GM21367 (cell line): ENCODE measurements around the gene NGEF.
"Not testable (repeated sequence)": the region's sequence is repeated elsewhere in the genome, so short reads cannot be mapped to it uniquely, and the experiment has no call there.

ENCODE experiments used
- ATAC-seq: cut with Tn5 transposase; IDR thresholded peaks from one replicate; pipeline ENCODE4 v1.9.1; 2021; ENCODE audit not compliant: unreplicated experiment

NGEF gene, protein sequence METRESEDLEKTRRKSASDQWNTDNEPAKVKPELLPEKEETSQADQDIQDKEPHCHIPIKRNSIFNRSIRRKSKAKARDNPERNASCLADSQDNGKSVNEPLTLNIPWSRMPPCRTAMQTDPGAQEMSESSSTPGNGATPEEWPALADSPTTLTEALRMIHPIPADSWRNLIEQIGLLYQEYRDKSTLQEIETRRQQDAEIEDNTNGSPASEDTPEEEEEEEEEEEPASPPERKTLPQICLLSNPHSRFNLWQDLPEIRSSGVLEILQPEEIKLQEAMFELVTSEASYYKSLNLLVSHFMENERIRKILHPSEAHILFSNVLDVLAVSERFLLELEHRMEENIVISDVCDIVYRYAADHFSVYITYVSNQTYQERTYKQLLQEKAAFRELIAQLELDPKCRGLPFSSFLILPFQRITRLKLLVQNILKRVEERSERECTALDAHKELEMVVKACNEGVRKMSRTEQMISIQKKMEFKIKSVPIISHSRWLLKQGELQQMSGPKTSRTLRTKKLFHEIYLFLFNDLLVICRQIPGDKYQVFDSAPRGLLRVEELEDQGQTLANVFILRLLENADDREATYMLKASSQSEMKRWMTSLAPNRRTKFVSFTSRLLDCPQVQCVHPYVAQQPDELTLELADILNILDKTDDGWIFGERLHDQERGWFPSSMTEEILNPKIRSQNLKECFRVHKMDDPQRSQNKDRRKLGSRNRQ

DNA sequence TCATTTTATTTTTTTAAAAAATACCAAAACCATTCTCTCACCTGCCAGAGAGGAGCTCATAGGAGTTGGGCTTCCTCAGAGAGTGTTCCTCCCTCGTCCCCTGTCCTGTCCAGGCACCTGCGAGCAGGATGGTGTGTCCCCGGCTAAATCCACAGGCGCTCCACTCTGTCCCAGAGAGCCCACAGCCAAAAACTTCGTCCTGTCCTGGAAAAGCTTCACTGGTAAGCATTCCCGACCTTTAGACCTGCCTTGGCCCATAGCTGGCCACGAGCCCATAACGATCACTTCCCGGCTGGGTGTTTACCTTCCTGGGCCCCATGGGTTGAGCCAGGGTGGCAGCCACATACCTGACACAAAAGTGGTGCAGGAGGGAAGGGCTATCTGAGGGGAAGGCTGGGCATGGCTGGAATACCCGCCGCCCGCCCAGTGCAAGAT is at the start of gene NGEF:
Gene NGEF (minus strand): TSS at position 230 of the 435 bp plus-strand sequence. CDS start 38,366 bp downstream, outside the sequence.
- no peak for ATAC-seq

DNA sequence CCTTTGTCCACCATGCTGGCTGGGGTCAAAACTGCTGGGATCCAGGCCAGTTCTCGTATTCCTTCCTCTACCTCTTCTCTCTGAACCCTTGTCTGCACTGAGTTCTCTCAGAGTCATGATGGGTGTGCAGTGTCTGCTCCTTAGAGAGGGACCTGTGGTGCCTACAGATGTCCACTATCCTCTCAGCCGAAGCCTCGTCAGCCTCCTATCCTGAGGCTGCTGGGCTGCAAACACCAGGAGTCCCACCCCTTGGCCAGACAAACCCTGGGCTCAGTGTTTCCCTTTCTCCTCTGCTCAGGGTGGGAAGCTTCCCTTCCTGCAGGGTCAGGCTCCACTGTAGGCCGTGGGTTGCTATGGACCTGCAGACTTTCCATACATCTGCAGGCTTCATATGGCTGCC is 49.4 kb upstream of the NGEF start:
- ATAC-seq, result no peak

DNA sequence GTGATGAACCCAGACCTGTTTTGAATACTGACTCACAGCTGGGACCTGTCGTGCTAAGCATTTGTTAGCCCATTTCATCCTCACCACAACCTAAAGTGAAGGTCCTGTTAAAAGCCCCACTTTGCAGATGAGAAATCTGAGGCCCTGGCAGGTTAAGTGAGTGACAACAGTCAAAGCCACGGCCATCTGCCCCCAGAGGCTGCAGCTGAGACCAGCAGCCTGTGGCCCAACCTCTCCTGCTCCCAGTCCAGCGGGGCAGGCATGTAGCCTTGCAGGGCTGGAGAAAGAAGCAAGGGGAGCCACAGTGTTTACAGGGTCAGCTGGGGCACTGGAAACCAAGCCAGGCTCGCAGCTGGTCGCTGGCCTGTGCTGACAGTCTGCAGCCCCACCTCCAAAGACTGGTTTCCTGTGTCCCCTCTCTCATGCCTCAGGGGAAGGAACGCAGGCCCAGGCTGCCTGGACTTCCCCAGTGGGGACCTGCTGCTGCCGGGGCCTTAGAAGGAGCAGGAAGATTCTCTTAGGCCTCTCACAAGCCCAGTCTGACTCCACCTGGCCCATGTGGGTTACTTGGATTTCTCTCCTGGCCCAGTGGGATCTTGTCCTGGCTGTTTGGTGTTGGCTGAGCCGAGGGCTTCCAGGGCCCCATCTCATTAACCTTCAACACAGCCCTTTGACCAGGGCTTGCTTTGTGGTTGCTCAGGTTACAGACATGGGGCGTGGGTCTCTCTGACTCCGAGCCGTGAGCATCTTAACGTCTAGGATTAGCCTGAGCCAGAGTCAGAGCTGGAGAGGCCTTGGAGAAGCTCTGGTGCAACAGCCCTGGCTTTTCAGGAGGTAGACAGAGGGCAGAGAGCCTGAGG is 48.8 kb upstream of the NGEF start:
- no peak for ATAC-seq

DNA sequence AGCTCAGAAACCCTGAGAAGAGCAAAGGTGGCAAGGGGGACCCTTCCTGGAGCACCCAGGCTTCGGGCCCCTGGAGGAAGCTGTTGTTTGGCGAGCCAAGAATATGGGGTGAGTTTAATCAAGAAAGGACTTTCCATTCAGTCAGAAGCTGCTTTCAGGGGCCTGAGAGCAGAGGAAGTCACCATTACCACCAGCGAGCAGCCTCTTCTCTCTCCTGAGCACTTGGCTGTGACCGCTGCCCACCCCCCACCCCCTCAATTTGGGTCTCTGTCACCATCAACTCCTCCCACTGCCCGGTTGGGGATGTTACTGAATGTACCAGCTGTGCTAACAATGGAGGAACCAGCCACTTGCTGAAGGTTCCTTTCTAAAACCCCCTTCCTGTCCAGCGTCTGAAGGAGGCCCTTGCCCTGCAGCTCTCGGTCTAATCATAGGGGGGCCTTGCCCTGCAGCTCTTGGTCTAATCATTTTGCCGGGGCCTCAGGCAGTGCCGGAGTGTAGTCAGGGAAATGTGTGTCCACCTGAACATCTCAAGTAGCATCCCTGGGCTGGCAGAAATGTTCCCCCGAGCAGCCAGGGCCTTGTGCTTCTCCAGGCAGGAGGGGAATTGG is 48.0 kb upstream of the NGEF start:
- no peak for ATAC-seq

DNA sequence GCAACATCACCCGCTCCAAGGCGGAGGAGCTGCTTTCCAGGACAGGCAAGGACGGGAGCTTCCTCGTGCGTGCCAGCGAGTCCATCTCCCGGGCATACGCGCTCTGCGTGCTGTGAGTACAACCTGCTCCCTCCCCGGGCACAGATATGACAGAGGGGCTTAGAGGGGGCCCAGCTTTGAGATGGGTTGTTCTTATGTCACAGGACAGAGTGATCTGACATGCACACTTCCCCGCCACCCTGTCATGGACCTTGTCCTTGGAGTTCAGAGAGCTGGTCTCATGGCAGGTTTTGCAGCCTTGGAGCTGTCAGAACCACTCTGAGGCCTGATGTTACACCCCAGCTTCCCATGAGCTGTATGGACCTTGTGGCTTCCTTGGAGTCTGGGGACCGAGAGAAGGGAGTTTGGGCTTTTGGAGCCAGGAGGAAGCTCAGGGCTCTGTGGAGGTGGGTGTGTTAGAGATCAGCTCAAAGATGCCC is 47.5 kb upstream of the NGEF start:
- no peak for ATAC-seq

DNA sequence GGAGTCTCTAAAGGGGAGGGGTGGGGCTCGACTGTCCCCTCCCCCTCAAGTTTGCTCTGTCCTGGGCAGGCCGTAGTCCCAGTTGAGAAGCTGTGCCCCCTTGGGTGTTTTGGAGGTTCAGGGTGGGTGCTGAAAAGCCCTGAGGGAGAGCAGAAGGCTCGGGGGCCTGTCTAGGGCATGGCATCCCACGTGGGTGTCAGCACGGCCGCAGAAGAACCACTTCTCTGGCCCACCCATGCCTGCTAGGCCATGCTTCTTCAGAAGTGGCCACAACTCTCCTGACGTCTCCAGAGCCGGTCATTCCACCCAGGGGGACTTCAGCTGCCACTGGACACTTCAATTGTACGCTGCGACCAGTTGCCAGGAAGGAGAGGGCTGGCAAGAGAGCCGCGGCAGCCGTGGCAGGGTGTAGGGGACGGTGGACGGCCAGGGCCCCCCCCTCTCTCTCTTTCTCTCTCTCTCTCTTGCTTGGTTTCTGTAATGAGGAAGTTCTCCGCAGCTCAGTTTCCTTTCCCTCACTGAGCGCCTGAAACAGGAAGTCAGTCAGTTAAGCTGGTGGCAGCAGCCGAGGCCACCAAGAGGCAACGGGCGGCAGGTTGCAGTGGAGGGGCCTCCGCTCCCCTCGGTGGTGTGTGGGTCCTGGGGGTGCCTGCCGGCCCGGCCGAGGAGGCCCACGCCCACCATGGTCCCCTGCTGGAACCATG is 46.9 kb upstream of the NGEF start, which contains the start of gene INPP5D:
Gene INPP5D (plus strand): TSS at position 546 of the 704 bp plus-strand sequence. CDS start 137 bp downstream, at position 683.
- peak; percentile 34 for ATAC-seq

DNA sequence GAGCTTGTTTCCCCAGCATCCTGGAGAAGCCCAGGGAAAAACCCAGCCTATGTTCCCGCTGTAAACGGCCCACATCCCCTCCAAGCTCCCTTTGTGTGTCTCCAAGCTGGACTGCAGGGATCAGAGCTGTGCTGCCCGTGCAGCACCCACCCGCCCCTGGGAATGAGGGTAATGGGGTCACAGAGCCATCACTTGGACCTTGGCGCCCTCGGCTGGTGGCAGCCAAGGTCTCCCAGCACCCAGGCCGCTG is 46.4 kb upstream of the NGEF start:
- no peak for ATAC-seq

DNA sequence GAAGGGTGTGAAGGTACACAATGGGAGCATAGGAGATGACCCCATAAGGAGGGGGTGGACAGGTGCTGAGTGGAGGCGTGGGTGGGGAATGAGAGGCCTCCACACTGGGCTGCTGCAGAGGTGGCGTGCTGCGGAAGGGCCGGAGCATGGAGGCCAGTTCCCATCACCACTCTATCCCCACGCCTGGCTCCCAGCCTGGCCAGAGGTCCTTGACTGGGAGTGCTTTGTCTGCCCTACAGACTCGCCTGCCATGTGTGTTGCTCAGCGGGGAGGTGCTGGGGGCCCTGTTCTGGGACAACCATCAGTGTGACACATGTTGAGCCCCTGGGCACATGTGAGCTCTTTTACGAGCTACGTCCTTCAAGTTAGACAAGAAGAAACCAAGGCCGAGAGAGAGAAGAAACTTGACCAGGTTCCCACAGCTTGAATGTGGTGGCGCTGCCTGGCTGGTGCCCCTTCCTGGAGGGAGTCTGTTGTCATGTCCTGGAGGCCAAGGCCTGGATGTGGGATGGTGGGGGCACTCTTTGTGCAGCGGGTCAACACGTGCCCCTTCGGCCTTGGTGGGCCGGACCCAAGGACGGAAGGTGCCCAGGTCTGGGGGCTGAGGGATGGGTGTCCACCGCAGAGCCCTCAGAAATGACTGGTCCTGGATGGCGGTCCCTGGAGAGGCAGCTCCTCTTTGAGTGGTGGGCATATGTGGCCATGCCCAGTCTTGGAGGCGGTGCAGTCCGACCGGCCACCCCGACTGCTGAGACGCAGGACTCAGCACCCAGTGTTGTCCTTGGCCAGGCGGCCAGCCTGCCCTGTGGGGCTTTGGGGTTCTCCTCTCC is 45.9 kb upstream of the NGEF start:
- ATAC-seq, result no peak

DNA sequence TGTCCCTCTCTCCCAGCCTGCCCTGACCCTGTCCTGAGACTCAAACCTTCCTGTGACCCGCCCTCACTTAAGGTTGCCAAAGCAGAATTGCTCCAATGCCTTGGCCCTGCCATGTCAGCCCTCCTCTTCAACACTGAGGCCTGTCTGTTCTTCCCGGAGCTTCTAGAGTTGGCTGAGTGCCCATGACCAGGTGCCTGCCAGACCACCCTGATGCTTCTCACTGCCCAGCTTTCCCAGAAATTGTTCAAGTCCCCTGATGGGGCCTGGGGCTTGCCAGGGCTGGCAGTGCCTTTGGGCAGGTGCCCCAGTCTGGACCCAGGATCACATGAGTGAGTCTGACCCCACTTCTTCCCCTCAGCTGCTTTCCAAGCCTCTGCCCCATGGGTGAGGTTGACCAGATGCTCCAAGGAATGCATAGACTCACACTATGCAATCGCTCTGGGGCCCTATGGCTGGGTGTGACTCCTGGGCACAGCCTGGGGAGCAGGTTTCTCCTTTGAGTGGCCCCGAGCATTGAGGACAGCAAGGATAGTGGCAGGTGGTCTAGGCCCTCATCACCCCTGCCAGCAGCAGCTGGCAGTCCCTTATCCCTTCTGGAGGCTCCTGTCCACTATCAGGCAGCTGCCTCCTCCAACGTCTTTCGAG is 44.0 kb upstream of the NGEF start:
- no peak for ATAC-seq

DNA sequence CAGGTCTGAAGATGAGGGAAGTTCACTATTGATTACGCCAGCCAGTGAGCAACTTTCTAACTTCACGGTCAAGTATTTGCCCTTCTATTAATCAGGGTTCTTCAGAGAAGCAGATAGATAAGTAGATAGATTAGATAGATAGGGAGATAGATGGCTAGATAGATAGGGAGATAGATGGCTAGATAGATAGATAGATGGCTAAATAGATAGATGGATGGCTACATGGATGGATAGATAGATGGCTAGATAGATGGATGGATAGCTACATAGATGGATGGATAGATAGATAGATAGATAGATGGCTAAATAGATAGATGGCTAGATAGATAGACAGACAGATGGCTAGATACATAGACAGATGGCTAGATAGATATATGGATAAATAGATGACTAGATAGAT is 42.3 kb upstream of the NGEF start:
- no peak for ATAC-seq

DNA sequence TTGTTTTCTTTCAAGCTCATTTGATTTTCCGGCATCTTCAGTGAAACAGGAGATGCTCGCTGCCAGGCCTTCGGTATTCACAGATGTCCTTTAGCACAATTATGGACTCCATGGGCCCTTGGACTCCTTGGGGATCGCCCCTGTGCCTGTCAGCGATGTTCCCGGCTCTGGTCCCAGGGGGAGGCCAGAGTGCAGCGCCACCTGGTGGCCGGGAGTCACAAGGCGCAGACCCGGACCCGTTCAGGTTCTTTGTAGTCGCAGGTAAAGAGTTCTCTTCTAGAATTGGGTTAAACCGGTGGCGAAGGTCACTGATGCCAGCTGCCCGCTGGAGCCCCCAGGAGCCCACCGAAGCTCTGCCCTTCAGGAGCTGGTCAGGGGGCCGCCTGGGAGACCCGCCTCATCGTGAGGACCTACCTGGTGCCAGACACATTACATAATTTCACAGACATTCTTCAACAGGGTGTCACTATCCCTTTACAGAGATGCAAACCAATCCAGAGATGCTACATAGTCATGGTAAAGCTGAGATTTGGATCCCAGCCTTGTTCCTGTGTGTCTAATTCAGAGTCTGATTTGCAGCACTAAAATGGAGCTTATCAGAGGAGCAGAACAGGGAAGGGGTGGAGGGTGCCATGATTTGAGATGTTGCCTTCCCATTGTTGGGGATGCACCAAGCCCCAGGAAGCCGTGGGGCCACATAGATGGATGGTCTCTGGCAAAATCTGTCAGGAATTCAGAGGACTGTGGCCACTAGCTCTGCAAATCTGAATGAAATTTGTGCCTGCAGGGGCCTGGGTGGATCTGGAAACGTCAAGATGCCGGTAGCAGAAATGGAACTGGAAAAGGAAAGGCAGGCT is 41.1 kb upstream of the NGEF start:
- ATAC-seq, result no peak

DNA sequence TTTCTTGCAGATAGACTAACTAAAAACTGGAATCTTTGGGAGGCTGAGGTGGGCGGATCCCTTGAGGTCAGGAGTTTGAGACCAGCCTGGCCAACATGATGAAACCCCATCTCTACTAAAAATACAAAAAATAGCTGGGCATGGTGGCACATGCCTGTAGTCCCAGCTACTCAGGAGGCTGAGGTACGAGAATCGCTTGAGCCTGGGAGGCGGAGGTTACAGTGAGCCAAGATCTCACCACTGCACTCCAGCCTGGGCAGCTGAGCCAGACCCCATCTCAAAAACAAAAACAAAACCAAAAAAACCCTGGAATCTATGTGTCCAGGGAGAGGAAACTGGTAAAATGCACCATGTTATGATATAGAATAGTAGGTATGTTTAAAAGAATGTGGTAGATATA is 39.5 kb upstream of the NGEF start:
- not testable (repeated sequence) for ATAC-seq

DNA sequence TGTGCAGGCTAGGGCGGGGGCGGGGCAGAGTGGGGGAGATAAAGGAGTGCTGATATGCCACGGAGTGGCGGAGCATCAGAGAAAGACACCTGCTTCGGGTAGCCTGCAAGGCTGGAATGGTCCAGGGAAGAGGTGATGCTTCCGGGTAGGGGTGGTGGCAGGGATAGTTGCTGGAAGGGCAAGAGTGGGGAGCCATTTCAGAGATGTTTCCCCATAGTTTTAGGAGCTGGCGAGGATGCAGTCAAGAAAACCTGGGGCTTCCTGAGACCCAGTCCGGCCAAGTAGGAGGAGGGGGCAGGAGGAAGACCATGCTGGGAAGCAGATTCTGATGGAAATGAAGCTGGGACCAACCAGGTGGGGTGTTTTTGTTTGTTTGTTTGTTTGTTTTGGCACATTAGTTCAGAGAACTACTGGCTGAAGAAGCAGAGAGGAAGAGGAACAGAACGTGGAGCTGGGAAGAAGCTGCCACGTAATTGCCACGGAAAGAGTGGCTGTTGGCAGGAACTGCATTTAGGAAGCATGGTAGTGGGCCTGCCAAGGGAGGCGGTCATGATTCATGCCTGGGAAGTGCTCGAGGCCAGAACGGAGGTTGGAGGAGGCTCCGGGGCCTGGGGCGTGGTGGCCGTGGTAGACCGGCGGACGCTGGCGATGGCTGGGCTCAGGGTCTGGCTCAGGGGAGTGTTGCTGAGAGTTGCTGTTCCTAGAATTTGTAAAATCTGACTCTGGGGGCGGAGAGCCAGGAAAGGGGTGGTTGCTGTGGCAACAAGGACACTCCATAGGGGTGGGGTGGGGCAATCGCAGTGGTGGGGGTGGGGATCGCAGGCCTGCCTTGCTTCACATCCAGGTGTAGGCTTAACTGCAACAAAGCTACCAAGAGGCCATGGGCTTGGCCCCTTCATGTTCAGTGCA is 38.4 kb upstream of the NGEF start:
- ATAC-seq, result no peak

DNA sequence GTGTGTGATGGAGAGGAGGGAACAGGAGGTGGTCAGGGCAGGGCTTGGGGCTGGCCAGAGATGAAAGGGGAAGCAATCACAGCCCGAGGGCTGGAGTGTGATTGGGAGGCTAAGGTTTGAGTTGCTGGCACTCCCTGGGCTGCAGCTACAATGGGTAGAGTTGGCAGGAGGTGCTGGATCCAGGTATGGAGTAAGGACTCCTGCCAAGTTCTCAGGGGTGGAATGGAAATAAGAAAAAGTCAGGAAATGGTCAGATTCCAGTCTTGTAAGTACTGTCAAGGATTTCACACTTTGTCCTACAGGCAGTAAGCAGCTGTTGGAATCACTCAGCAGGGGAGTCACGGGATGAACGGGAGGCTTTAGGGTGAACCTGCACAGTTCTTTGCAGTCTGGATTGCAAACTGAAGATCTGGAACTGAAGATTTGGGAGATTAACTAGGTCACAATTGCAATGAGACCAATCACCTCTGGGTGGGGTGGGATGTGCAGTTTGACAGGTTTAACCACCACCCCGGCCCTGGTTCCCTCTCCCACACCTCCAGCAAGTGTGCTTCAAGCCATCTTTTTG is 36.2 kb upstream of the NGEF start:
- no peak for ATAC-seq

DNA sequence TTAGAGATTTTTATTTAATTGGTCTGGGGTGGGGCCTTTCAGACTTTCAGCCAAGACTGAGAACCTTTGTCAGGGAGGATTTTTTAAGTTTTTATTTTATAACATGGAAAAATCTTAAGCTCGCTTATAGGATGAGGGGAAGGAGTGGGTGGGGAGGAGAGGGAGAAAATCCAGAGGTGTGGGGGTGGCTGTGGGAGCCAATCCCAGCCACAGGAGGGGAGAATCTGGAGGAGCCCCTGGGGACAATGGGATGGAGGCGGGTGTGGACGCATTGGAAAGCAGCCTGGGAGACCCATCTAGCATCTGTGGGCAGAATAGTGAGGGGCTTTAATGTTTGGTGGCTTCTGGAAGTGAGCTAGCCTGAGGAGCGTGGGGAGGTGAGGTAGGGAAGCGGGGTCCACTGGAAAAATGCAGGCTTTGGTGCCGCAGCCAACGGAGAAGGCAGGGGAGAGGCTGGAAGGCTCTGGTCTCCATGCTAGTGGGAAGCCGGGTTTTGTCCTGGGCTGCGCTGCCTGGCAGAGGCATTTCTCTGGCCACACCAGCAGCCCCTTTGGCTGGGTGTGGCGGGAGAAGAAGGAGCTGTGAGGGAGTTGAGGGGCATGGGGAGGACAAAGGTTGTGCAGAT is 35.6 kb upstream of the NGEF start:
- ATAC-seq, result no peak

DNA sequence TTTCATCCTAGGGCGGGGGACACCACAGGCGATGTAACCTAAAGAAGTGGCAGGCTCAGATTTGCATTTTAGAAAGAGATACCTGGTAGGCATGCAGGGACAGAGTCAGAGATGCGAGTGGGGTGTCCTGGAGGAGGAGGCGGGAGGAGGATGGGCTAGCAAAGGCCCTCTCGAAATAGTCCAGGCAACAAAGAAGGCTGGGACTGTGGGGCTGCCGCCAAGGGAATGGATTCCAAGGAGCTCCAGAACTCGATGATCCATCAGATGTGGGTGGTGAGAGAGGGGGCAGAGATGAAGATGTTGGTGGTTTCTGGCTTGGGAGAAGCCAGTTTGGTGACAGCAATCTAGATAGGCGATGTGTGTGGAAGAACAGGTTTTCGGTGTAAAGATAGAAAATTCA is 34.6 kb upstream of the NGEF start:
- no peak for ATAC-seq
